AG04449 (cell line): ENCODE data around the gene QKI.

Source experiments
- CTCF ChIA-PET: fragments of 350-600 bp; formaldehyde crosslinking; extraction: SDS; loops from one replicate; lab custom pipeline; 2021; ENCODE audit warnings: antibody characterized with exemption; lab: Yijun Ruan, JAX
- POLR2A ChIA-PET: fragments of 400-600, 350-600 bp; formaldehyde crosslinking; extraction: SDS; loops from one replicate; lab custom pipeline; 2020; ENCODE audit warnings: antibody characterized with exemption, inconsistent platforms; lab: Yijun Ruan, JAX
- DNase-seq: peaks from one replicate; pipeline ENCODE4 v3.0.0-alpha.2; 2010; ENCODE audit warnings: low read depth, low spot score
- H3K4me3 ChIP-seq: 2 replicates; pipeline ENCODE4 v1.5.1; 2011; ENCODE audit warnings: low read depth, mild to moderate bottlenecking, control low read depth, low read length
- CTCF ChIP-seq: IDR thresholded peaks from one replicate; pipeline ENCODE4 v1.5.1; 2011; ENCODE audit warnings: mild to moderate bottlenecking, moderate library complexity, low read length, control low read depth, inconsistent platforms; ENCODE audit not compliant: insufficient read depth; ENCODE audit errors: missing control alignments

Gene QKI

DNA sequence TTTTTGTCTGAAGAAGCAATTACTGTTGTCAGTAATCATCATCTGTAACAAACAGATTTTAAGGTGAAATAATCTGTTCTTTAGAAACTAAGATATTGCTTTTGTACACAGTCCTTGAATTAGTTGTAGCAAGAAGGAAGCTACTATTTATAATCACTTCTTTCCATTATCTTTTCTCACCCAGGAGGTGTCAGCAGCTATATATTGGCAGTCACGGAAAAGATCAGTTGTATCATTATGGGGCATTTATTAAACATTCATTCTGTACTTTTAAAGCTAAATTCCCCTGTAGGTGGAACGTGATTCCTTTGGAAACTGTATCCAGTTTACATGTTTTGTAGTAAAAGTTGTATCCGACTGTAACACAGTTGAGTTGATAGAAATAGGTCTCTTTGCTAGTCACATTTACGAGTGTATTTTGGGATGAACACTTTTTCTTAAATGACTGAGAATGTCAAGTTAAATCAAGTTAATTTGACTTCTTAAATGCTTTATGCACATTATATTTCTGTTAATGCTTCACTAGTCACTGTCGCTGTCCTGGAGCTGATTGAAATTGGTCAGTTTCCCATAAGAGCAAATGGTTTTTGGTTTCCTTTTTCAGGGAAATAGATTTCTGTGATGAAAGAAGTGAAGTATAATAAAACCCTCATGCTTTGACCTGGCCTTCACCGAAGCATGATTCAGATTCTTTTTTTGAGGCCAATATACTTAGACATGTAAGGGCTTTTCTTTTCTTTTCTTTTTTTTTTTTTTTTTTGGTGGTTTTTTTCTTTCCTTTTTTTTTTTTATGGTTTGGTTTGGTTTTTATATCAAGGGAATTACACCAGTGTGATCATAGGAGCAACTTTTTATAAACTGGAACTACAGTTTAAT is 5.1 kb downstream of the QKI start:
- ChIA-PET POLR2A (no interaction called here), CTCF (interaction anchor here (0.7 to 3.0 kb wide), 6 partner anchors 10 to 1508 kb away, joined by 3 to 13 read pairs (median 4); no protein-coding TSS in a partner anchor)
- DNase-seq, result no peak
- no peak for TF ChIP-seq CTCF
- no peak overlapping the region for H3K4me3 ChIP-seq

- CTCF ChIA-PET, result interaction anchor here (0.7 to 3.0 kb wide), 4 partner anchors 9 to 1507 kb away, joined by 3 to 13 read pairs (median 4); no protein-coding TSS in a partner anchor
- no peak for TF ChIP-seq CTCF
- DNase-seq, result no peak
- POLR2A ChIA-PET, result no interaction called here
- H3K4me3 ChIP-seq, result no peak overlapping the region
Measured at GRCh38 chr6:163420289-163420614, 5.7 kb downstream of the QKI start.

- ChIA-PET CTCF (interaction anchor here (1.1 kb wide), 1 partner anchor 1506 kb away, joined by 4 read pairs; no protein-coding TSS in a partner anchor), POLR2A (no interaction called here)
- no peak for DNase-seq
- TF ChIP-seq CTCF, result no peak
- no peak overlapping the region for H3K4me3 ChIP-seq
Measured at GRCh38 chr6:163422550-163422949, 8.0 kb downstream of the QKI start.

DNA sequence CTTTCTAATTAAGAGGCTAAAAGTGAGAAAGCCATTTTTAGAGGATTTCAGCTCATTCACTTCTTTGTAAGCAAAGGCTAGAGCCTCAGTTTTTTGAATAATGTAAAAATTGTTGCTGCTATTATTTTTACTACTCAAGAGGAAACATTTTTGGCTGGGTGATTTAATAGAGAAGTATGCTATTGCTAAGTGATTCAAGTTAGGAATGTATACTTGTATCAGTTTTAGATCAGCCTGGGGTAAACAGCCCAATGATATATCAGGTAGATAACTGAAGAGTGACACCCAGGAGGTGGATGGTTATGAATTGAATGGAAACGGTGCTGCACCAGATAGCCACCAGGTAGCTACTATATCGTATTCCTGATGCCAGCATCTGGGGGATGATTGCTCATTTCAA is 9.2 kb downstream of the QKI start:
- H3K4me3 ChIP-seq, result no peak overlapping the region
- ChIA-PET CTCF (interaction anchor here (0.7 kb wide), 1 partner anchor 54 kb away, joined by 3 read pairs; no protein-coding TSS in a partner anchor), POLR2A (no interaction called here)
- no peak for DNase-seq
- no peak for TF ChIP-seq CTCF

GRCh38 chr6:163427498-163428254 is 13.2 kb downstream of the QKI start:
- peak; percentile 62 for DNase-seq
- ChIA-PET CTCF (interaction anchor here (0.8 to 3.4 kb wide), 14 partner anchors 10 to 1622 kb away, joined by 3 to 23 read pairs (median 3); no protein-coding TSS in a partner anchor), POLR2A (no interaction called here)
- no peak overlapping the region for H3K4me3 ChIP-seq
- peak; percentile 5 for TF ChIP-seq CTCF

DNA sequence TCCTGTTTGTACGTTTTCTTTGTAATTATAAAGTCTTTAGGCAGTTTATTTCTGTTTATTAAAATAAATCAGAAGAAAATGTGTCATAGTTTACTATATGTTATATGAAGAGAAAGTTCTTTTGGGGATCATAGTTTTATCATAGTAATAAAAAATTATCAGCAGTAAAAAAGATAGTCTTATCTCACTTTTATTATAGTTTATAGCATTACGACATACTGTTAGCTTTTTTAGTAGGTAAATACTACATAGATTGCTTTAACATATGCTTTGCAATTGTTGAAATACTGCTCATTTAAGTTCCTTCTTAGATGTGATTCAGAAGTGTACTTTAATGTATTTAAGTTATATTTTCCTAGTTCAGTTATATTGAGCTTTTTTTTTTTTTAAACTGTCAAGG is 13.9 kb downstream of the QKI start:
- ChIA-PET POLR2A (no interaction called here), CTCF (interaction anchor here (1.1 to 3.4 kb wide), 5 partner anchors 151 to 1500 kb away, joined by 3 to 23 read pairs (median 12); no protein-coding TSS in a partner anchor)
- TF ChIP-seq CTCF, result no peak
- no peak overlapping the region for H3K4me3 ChIP-seq
- DNase-seq, result no peak
